NCI-H187 (cell line): ENCODE results near the gene NACAD.

Source experiments
- DNase-seq, 2 experiments: peaks; one replicate each; lab custom pipeline; 2025; lab: John Stamatoyannopoulos, UW

The NACAD gene

GRCh38 chr7:45074528-45075354 is 14.0 kb downstream of the NACAD start:
- no peak for DNase-seq

GRCh38 chr7:45073786-45074527 is 14.8 kb downstream of the NACAD start:
- no peak for DNase-seq

- no peak for DNase-seq
These were observed 15.6 kb downstream of the NACAD start for GRCh38 chr7:45073031-45073785.

- DNase-seq: no peak
These were observed 16.4 kb downstream of the NACAD start for GRCh38 chr7:45072131-45073030.

GRCh38 chr7:45071528-45071927 is 17.2 kb downstream of the NACAD start:
- no peak for DNase-seq

- no peak for DNase-seq
These were observed 18.5 kb downstream of the NACAD start for GRCh38 chr7:45070254-45070642.

- DNase-seq: no peak
These were observed 19.1 kb downstream of the NACAD start for GRCh38 chr7:45069444-45070253.

GRCh38 chr7:45068236-45069023 is 20.3 kb downstream of the NACAD start:
- DNase-seq: no peak

GRCh38 chr7:45067582-45067981 is 21.2 kb downstream of the NACAD start:
- DNase-seq: no peak

GRCh38 chr7:45066409-45066808 is 22.4 kb downstream of the NACAD start:
- no peak for DNase-seq

- DNase-seq: no peak
These were observed 23.5 kb downstream of the NACAD start for GRCh38 chr7:45065031-45065995.

GRCh38 chr7:45064047-45064725 is 24.6 kb downstream of the NACAD start:
- DNase-seq: no peak

- DNase-seq: no peak
These were observed 26.9 kb downstream of the NACAD start for GRCh38 chr7:45061806-45062425.

GRCh38 chr7:45061352-45061751 is 27.4 kb downstream of the NACAD start:
- no peak for DNase-seq

GRCh38 chr7:45060295-45060694 is 28.5 kb downstream of the NACAD start:
- DNase-seq: no peak

GRCh38 chr7:45057878-45058277 is 30.9 kb downstream of the NACAD start:
- no peak for DNase-seq

- DNase-seq: no peak
These were observed 33.1 kb downstream of the NACAD start for GRCh38 chr7:45055594-45056219.
